Measurements from ENCODE around the gene NOP16. TPM values are rescaled to one million over a fixed set of nuclear protein-coding genes. Genes with fewer than 3 reads are reported as not detected.

NOP16 gene
- 10 to 100 TPM; 22.5 to 47.6 (median 29.2) TPM for polyA plus RNA-seq
- long read RNA-seq, donor 1, transcript NOP16-211 (5 exons, 954 nt): minor isoform, 6 of 32 reads
- long read RNA-seq, donor 1, transcript NOP16-207 (5 exons, 1,258 nt): major isoform, 20 of 32 reads
- long read RNA-seq, donor 1, partial matches to known transcripts: 0 of 32 reads
- long read RNA-seq, donor 1, other reads (novel, unspliced or antisense): 0 of 32 reads
- long read RNA-seq, donor 2, transcript NOP16-207 (5 exons, 1,258 nt): major isoform, 8 of 11 reads
- long read RNA-seq, donor 2, partial matches to known transcripts: 0 of 11 reads
- long read RNA-seq, donor 2, other reads (novel, unspliced or antisense): 0 of 11 reads
- long read RNA-seq, donor 3, transcript NOP16-207 (5 exons, 1,258 nt): major isoform, 9 of 19 reads
- long read RNA-seq, donor 3, partial matches to known transcripts: 6 of 19 reads
- long read RNA-seq, donor 3, other reads (novel, unspliced or antisense): 0 of 19 reads
- long read RNA-seq, donor 4: 0 reads
- long read RNA-seq, donor 5, partial matches to known transcripts: 0 of 5 reads
- long read RNA-seq, donor 5, other reads (novel, unspliced or antisense): 0 of 5 reads
- long read RNA-seq, donor 6, transcript NOP16-207 (5 exons, 1,258 nt): major isoform, 9 of 14 reads
- long read RNA-seq, donor 6, partial matches to known transcripts: 0 of 14 reads
- long read RNA-seq, donor 6, other reads (novel, unspliced or antisense): 0 of 14 reads
- long read RNA-seq, donor 7, transcript NOP16-207 (5 exons, 1,258 nt): major isoform, 7 of 11 reads
- long read RNA-seq, donor 7, partial matches to known transcripts: 0 of 11 reads
- long read RNA-seq, donor 7, other reads (novel, unspliced or antisense): 0 of 11 reads
- long read RNA-seq, donor 8, partial matches to known transcripts: 0 of 2 reads
- long read RNA-seq, donor 8, other reads (novel, unspliced or antisense): 0 of 2 reads
- long read RNA-seq, donor 9, partial matches to known transcripts: 0 of 2 reads
- long read RNA-seq, donor 9, other reads (novel, unspliced or antisense): 0 of 2 reads
- long read RNA-seq, donor 10, transcript NOP16-207 (5 exons, 1,258 nt): major isoform, 13 of 18 reads
- long read RNA-seq, donor 10, partial matches to known transcripts: 0 of 18 reads
- long read RNA-seq, donor 10, other reads (novel, unspliced or antisense): 0 of 18 reads

- Histone ChIP-seq H3K36me3 (ENCODE audit: control insufficient read depth in 3 of 3, insufficient read depth in 2 of 3, low read depth in 1 of 3, low read length in 3 of 3) (peaks cover 6 to 57% (median 16%) of the 10 kb centered on the region in 3 donors), H3K4me1 (ENCODE audit: control insufficient read depth in 3 of 3, insufficient read depth in 2 of 3, low read depth in 1 of 3, low read length in 2 of 3) (peaks cover 4 to 12% (median 5%) of the 10 kb centered on the region in 3 donors), H3K27me3 (ENCODE audit: control insufficient read depth in 3 of 3, insufficient read depth in 3 of 3, low read length in 3 of 3) (no peaks in the 10 kb centered on the region), H3K9me3 (ENCODE audit: control insufficient read depth in 2 of 2, insufficient read depth in 1 of 2, low read depth in 1 of 2, low read length in 1 of 2) (no peaks in the 10 kb centered on the region), H3K27ac (ENCODE audit: low read depth in 1 of 3, low read length in 2 of 3) (peak within 1 kb of the TSS; percentile 96 to 98 (median 97)), H3K4me3 (ENCODE audit: low read depth in 1 of 3, low read length in 3 of 3) (peak within 1 kb of the TSS; percentile 70 to 90 (median 78))
- no peak for FAIRE-seq
- peak; percentile 99 to 100 for DNase-seq
- WGBS, 3 donors: 0 to 1% (median 1%) methylated on average over 46 to 47 of the region's 47 CpGs
These were observed at the start of gene NOP16, which contains the start of gene HIGD2A for GRCh38 chr5:176388444-176389134. Gene NOP16, minus strand, starts transcription at chr5:176388598. Its CDS starts 59 bp downstream, at chr5:176388539. Gene HIGD2A, plus strand, starts transcription at chr5:176388751. Its CDS starts 69 bp downstream, at chr5:176388820.

GRCh38 chr5:176436656-176437055 lies 48.3 kb upstream of the NOP16 start:
- H3K27ac ChIP-seq (ENCODE audit: low read depth in 1 of 3, low read length in 2 of 3): no peak overlapping the region
- FAIRE-seq (no peak), DNase-seq (no peak)
- no peaks in the 10 kb centered on the region for H3K9me3 ChIP-seq (ENCODE audit: control insufficient read depth in 2 of 2, insufficient read depth in 1 of 2, low read depth in 1 of 2, low read length in 1 of 2)
- H3K36me3 ChIP-seq (ENCODE audit: control insufficient read depth in 3 of 3, insufficient read depth in 2 of 3, low read depth in 1 of 3, low read length in 3 of 3): no peaks in the 10 kb centered on the region
- WGBS, 3 donors: 11 to 22% (median 17%) methylated on average over 5 of the region's 5 CpGs
- H3K4me1 ChIP-seq (ENCODE audit: control insufficient read depth in 3 of 3, insufficient read depth in 2 of 3, low read depth in 1 of 3, low read length in 2 of 3): peaks cover 0 to 11% (median 0%) of the 10 kb centered on the region in 3 donors
- no peaks in the 10 kb centered on the region for H3K27me3 ChIP-seq (ENCODE audit: control insufficient read depth in 3 of 3, insufficient read depth in 3 of 3, low read length in 3 of 3)
- no peak overlapping the region for H3K4me3 ChIP-seq (ENCODE audit: low read depth in 1 of 3, low read length in 3 of 3)

GRCh38 chr5:176432707-176433106 lies 44.3 kb upstream of the NOP16 start:
- Histone ChIP-seq H3K36me3 (ENCODE audit: control insufficient read depth in 3 of 3, insufficient read depth in 2 of 3, low read depth in 1 of 3, low read length in 3 of 3) (no peaks in the 10 kb centered on the region), H3K27ac (ENCODE audit: low read depth in 1 of 3, low read length in 2 of 3) (no peak overlapping the region), H3K9me3 (ENCODE audit: control insufficient read depth in 2 of 2, insufficient read depth in 1 of 2, low read depth in 1 of 2, low read length in 1 of 2) (no peaks in the 10 kb centered on the region), H3K4me3 (ENCODE audit: low read depth in 1 of 3, low read length in 3 of 3) (no peak overlapping the region), H3K27me3 (ENCODE audit: control insufficient read depth in 3 of 3, insufficient read depth in 3 of 3, low read length in 3 of 3) (no peaks in the 10 kb centered on the region), H3K4me1 (ENCODE audit: control insufficient read depth in 3 of 3, insufficient read depth in 2 of 3, low read depth in 1 of 3, low read length in 2 of 3) (peaks cover 0 to 7% (median 0%) of the 10 kb centered on the region in 3 donors)
- FAIRE-seq (no peak), DNase-seq (no peak)
- 96 to 98% (median 97%) methylated on average over 4 of the region's 5 CpGs for WGBS, 3 donors

GRCh38 chr5:176429972-176430371 lies 41.6 kb upstream of the NOP16 start:
- H3K36me3 ChIP-seq (ENCODE audit: control insufficient read depth in 3 of 3, insufficient read depth in 2 of 3, low read depth in 1 of 3, low read length in 3 of 3): no peaks in the 10 kb centered on the region
- DNase-seq (no peak), FAIRE-seq (no peak)
- peaks cover 0 to 22% (median 0%) of the 10 kb centered on the region in 3 donors for H3K4me1 ChIP-seq (ENCODE audit: control insufficient read depth in 3 of 3, insufficient read depth in 2 of 3, low read depth in 1 of 3, low read length in 2 of 3)
- peak overlapping the region in 1 of 3 donors; percentile 30 for H3K27ac ChIP-seq (ENCODE audit: low read depth in 1 of 3, low read length in 2 of 3)
- H3K4me3 ChIP-seq (ENCODE audit: low read depth in 1 of 3, low read length in 3 of 3): no peak overlapping the region
- H3K9me3 ChIP-seq (ENCODE audit: control insufficient read depth in 2 of 2, insufficient read depth in 1 of 2, low read depth in 1 of 2, low read length in 1 of 2): no peaks in the 10 kb centered on the region
- 68 to 76% (median 71%) methylated on average over 4 of the region's 4 CpGs for WGBS, 3 donors
- no peaks in the 10 kb centered on the region for H3K27me3 ChIP-seq (ENCODE audit: control insufficient read depth in 3 of 3, insufficient read depth in 3 of 3, low read length in 3 of 3)

GRCh38 chr5:176427971-176428370 lies 39.6 kb upstream of the NOP16 start:
- 12 to 52% (median 40%) methylated on average over 4 of the region's 4 CpGs for WGBS, 3 donors
- H3K36me3 ChIP-seq (ENCODE audit: control insufficient read depth in 3 of 3, insufficient read depth in 2 of 3, low read depth in 1 of 3, low read length in 3 of 3): no peaks in the 10 kb centered on the region
- peaks cover 0 to 33% (median 0%) of the 10 kb centered on the region in 3 donors for H3K4me1 ChIP-seq (ENCODE audit: control insufficient read depth in 3 of 3, insufficient read depth in 2 of 3, low read depth in 1 of 3, low read length in 2 of 3)
- H3K4me3 ChIP-seq (ENCODE audit: low read depth in 1 of 3, low read length in 3 of 3): no peak overlapping the region
- DNase-seq (peak; percentile 50 to 76), FAIRE-seq (no peak)
- peak overlapping the region in 1 of 3 donors; percentile 88 for H3K27ac ChIP-seq (ENCODE audit: low read depth in 1 of 3, low read length in 2 of 3)
- H3K9me3 ChIP-seq (ENCODE audit: control insufficient read depth in 2 of 2, insufficient read depth in 1 of 2, low read depth in 1 of 2, low read length in 1 of 2): no peaks in the 10 kb centered on the region
- no peaks in the 10 kb centered on the region for H3K27me3 ChIP-seq (ENCODE audit: control insufficient read depth in 3 of 3, insufficient read depth in 3 of 3, low read length in 3 of 3)

- FAIRE-seq: no peak
- WGBS, 3 donors: 63 to 75% (median 69%) methylated on average over 1 of the region's 1 CpG
- peak in 1 of 2 donors; percentile 69 for DNase-seq
- H3K9me3 ChIP-seq (ENCODE audit: control insufficient read depth in 2 of 2, insufficient read depth in 1 of 2, low read depth in 1 of 2, low read length in 1 of 2): peaks cover 0 to 2% of the 10 kb centered on the region in 2 donors
- H3K4me3 ChIP-seq (ENCODE audit: low read depth in 1 of 3, low read length in 3 of 3): no peak overlapping the region
- no peaks in the 10 kb centered on the region for H3K36me3 ChIP-seq (ENCODE audit: control insufficient read depth in 3 of 3, insufficient read depth in 2 of 3, low read depth in 1 of 3, low read length in 3 of 3)
- no peaks in the 10 kb centered on the region for H3K27me3 ChIP-seq (ENCODE audit: control insufficient read depth in 3 of 3, insufficient read depth in 3 of 3, low read length in 3 of 3)
- H3K4me1 ChIP-seq (ENCODE audit: control insufficient read depth in 3 of 3, insufficient read depth in 2 of 3, low read depth in 1 of 3, low read length in 2 of 3): peaks cover 0 to 33% (median 0%) of the 10 kb centered on the region in 3 donors
- H3K27ac ChIP-seq (ENCODE audit: low read depth in 1 of 3, low read length in 2 of 3): peak overlapping the region in 2 of 3 donors; percentile 11 to 88
These were observed 38.5 kb upstream of the NOP16 start for GRCh38 chr5:176426876-176427275.

GRCh38 chr5:176425791-176426190 lies 37.4 kb upstream of the NOP16 start:
- WGBS, 3 donors: 87 to 91% (median 88%) methylated on average over 1 of the region's 1 CpG
- Histone ChIP-seq H3K27me3 (ENCODE audit: control insufficient read depth in 3 of 3, insufficient read depth in 3 of 3, low read length in 3 of 3) (no peaks in the 10 kb centered on the region), H3K36me3 (ENCODE audit: control insufficient read depth in 3 of 3, insufficient read depth in 2 of 3, low read depth in 1 of 3, low read length in 3 of 3) (no peaks in the 10 kb centered on the region), H3K4me1 (ENCODE audit: control insufficient read depth in 3 of 3, insufficient read depth in 2 of 3, low read depth in 1 of 3, low read length in 2 of 3) (peaks cover 0 to 33% (median 0%) of the 10 kb centered on the region in 3 donors), H3K9me3 (ENCODE audit: control insufficient read depth in 2 of 2, insufficient read depth in 1 of 2, low read depth in 1 of 2, low read length in 1 of 2) (peaks cover 0 to 12% of the 10 kb centered on the region in 2 donors), H3K27ac (ENCODE audit: low read depth in 1 of 3, low read length in 2 of 3) (peak overlapping the region; percentile 50 to 88 (median 60)), H3K4me3 (ENCODE audit: low read depth in 1 of 3, low read length in 3 of 3) (no peak overlapping the region)
- FAIRE-seq: no peak
- no peak for DNase-seq

Measured in small intestine (tissue), 16 donors.